Omental fat pad (tissue), 4 donors: ENCODE data around the gene WRAP73. TPM values are rescaled to one million over a fixed set of nuclear protein-coding genes. Genes with fewer than 3 reads are reported as not detected.

ENCODE experiments used
- ATAC-seq: fragments of 150-250 bp; one replicate; pipeline ENCODE4 v1.9.1; 2016; ENCODE audit warnings: mild to moderate bottlenecking, moderate library complexity; ENCODE audit not compliant: low FRiP score
- DNase-seq: peaks from one replicate; pipeline ENCODE4 v3.0.0-alpha.2; 2019; ENCODE audit warnings: low spot score
- CTCF ChIP-seq, 3 donors: fragments of 450-650 bp; IDR thresholded peaks; one replicate each; pipeline ENCODE4 v1.5.1; 2016 to 2017; ENCODE audit warnings: antibody characterized with exemption in 3 of 3, mild to moderate bottlenecking in 3 of 3, moderate library complexity in 2 of 3
- total RNA-seq, 4 donors: library from RNA; depleted of rRNA; stranded (reverse); fragments of >200 nt; gene quantifications; one replicate each; pipeline ENCODE4 v1.1.0, GENCODE V29; 2016

WRAP73 gene
- total RNA-seq, 4 donors from 2014 or later, result 10.4 to 31.2 (median 15.5) TPM

DNA sequence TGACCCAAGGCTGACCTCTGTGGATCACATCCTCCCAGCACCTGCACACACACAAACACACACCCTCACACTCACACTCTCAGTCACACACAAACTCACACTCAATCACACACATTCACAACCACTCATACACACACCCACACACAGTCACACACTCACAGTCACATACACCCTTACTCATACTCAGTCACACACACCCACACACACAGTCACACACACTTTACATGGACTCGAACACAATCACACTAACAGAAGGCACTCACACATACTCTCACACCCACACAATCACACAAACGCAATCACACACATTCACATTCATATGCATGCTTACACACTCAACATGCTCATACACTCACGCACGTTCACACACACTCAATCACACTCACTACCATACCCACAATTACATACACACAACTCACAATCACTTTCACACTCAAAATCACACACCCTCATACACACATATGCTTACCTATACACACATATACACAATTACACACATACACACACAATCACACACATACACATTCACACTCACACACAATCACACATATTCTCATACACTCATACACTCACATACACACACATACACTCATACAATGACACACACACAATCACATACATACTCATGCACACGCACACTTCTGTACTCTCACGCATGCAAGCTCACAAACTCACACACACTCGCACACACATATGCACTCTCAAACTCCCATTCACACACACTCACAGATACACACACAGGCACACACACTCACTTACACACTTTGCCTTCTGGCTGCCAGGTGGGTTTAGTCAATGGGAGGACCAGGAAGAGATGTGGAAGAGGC is 44.7 kb downstream of the WRAP73 start:
- no peak for TF ChIP-seq CTCF (IDR thresholded peaks at IDR 0.05)
- DNase-seq, result no peak
- no peak for ATAC-seq

DNA sequence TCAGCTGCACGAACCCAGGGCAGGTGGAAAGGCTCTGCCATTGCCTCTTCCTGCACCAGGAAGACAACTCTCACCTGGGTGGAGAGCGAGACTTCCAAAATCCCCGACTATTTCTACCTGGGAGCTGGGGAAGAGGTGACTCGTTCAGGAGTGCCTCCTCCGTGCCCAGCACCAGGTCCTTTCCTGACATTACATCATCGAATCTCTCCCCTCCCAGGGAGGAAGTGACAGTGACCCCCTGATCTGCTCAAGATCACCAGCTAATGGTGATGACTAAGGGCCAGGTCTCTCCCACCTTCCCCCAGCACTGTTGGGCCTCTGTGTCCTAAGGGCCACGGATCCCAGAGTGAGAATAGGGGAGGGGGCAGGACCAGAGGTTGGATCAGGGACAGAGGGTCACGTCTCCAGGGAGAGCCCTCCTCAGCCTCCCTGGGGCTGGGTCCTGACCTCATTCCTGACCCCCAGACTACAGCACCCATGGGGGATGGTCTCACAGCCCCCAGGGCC is 45.4 kb downstream of the WRAP73 start:
- DNase-seq, result no peak
- ATAC-seq, result no peak
- no peak for TF ChIP-seq CTCF (IDR thresholded peaks at IDR 0.05)

- DNase-seq (no peak), ATAC-seq (no peak)
- no peak for TF ChIP-seq CTCF (IDR thresholded peaks at IDR 0.05)
These were observed 46.1 kb downstream of the WRAP73 start for GRCh38 chr1:3603571-3604467.

GRCh38 chr1:3603156-3603555 is 46.7 kb downstream of the WRAP73 start:
- no peak for ATAC-seq
- no peak for DNase-seq
- no peak for TF ChIP-seq CTCF (IDR thresholded peaks at IDR 0.05)

GRCh38 chr1:3602375-3602774 is 47.5 kb downstream of the WRAP73 start:
- no peak for TF ChIP-seq CTCF (IDR thresholded peaks at IDR 0.05)
- no peak for DNase-seq
- no peak for ATAC-seq

- ATAC-seq (no peak), DNase-seq (no peak)
- TF ChIP-seq CTCF (IDR thresholded peaks at IDR 0.05), result no peak
These were observed 48.2 kb downstream of the WRAP73 start for GRCh38 chr1:3601743-3602142.
